Measurements from ENCODE around the gene GRIA1. TPM values are rescaled to one million over a fixed set of nuclear protein-coding genes. Genes with fewer than 3 reads are reported as not detected.

GRIA1 gene
- total RNA-seq, 1 donor from 2014 or later = 1.6 TPM

GRCh38 chr5:153630546-153630945, 140.1 kb downstream of the GRIA1 start:
- no peak for DNase-seq (ENCODE audit: low read depth, low spot score)
- no peak for TF ChIP-seq CTCF (conservative IDR thresholded peaks at IDR 0.05)
- H3K36me3 Mint-ChIP-seq (ENCODE audit: low read depth) = no peaks in the 10 kb centered on the region
- no peaks in the 10 kb centered on the region for H3K4me1 Mint-ChIP-seq
- H3K4me3 Mint-ChIP-seq = no peak overlapping the region
- H3K9me3 Mint-ChIP-seq = no peaks in the 10 kb centered on the region
- no peak overlapping the region for H3K27ac Mint-ChIP-seq (ENCODE audit: unreplicated experiment)
- H3K27me3 Mint-ChIP-seq (ENCODE audit: low read depth) = no peaks in the 10 kb centered on the region

GRCh38 chr5:153632748-153633290, 142.3 kb downstream of the GRIA1 start:
- Mint-ChIP-seq H3K27ac (ENCODE audit: unreplicated experiment) (no peak overlapping the region), H3K4me3 (no peak overlapping the region), H3K36me3 (ENCODE audit: low read depth) (no peaks in the 10 kb centered on the region), H3K9me3 (no peaks in the 10 kb centered on the region), H3K4me1 (no peaks in the 10 kb centered on the region), H3K27me3 (ENCODE audit: low read depth) (no peaks in the 10 kb centered on the region)
- TF ChIP-seq CTCF (conservative IDR thresholded peaks at IDR 0.05) = no peak
- no peak for DNase-seq (ENCODE audit: low read depth, low spot score)

- no peaks in the 10 kb centered on the region for H3K27me3 Mint-ChIP-seq (ENCODE audit: low read depth)
- no peaks in the 10 kb centered on the region for H3K36me3 Mint-ChIP-seq (ENCODE audit: low read depth)
- H3K27ac Mint-ChIP-seq (ENCODE audit: unreplicated experiment) = no peak overlapping the region
- no peak for DNase-seq (ENCODE audit: low read depth, low spot score)
- H3K9me3 Mint-ChIP-seq = no peaks in the 10 kb centered on the region
- no peak overlapping the region for H3K4me3 Mint-ChIP-seq
- TF ChIP-seq CTCF (conservative IDR thresholded peaks at IDR 0.05) = no peak
- H3K4me1 Mint-ChIP-seq = no peaks in the 10 kb centered on the region
Observed at GRCh38 chr5:153636670-153637451, 146.4 kb downstream of the GRIA1 start.

- no peaks in the 10 kb centered on the region for H3K9me3 Mint-ChIP-seq
- no peak for TF ChIP-seq CTCF (conservative IDR thresholded peaks at IDR 0.05)
- H3K27ac Mint-ChIP-seq (ENCODE audit: unreplicated experiment) = no peak overlapping the region
Observed at GRCh38 chr5:153640293-153640692, 149.8 kb downstream of the GRIA1 start.

GRCh38 chr5:153641183-153641688, 150.8 kb downstream of the GRIA1 start:
- DNase-seq (ENCODE audit: low read depth, low spot score) = no peak
- Mint-ChIP-seq H3K4me3 (no peak overlapping the region), H3K36me3 (ENCODE audit: low read depth) (no peaks in the 10 kb centered on the region), H3K9me3 (no peaks in the 10 kb centered on the region), H3K27me3 (ENCODE audit: low read depth) (no peaks in the 10 kb centered on the region), H3K27ac (ENCODE audit: unreplicated experiment) (no peak overlapping the region), H3K4me1 (no peaks in the 10 kb centered on the region)
- TF ChIP-seq CTCF (conservative IDR thresholded peaks at IDR 0.05) = no peak

More at GRCh38 chr5:153640293-153640692, 149.8 kb downstream of the GRIA1 start:
- H3K4me3 Mint-ChIP-seq = no peak overlapping the region
- no peaks in the 10 kb centered on the region for H3K4me1 Mint-ChIP-seq
- DNase-seq (ENCODE audit: low read depth, low spot score) = no peak
- H3K36me3 Mint-ChIP-seq (ENCODE audit: low read depth) = no peaks in the 10 kb centered on the region
- no peaks in the 10 kb centered on the region for H3K27me3 Mint-ChIP-seq (ENCODE audit: low read depth)
